Endometrial microvascular endothelial cells (primary cell): ENCODE data around the gene PKD2L2. TPM values are rescaled to one million over a fixed set of nuclear protein-coding genes. Genes with fewer than 3 reads are reported as not detected.
"Not testable (repeated sequence)": the region's sequence is repeated elsewhere in the genome, so short reads cannot be mapped to it uniquely, and the experiment has no call there.

Experiments used
- in situ Hi-C: cut with HindIII; loops from 2 replicates; pipeline ENCODE4 v1.10.0; 2017; ENCODE audit warnings: low sequenced_read_pairs, low pct_unique_long_range_greater_than_20kb; ENCODE audit errors: inconsistent ontology term
- total RNA-seq: library from RNA; depleted of rRNA; stranded (reverse); fragments of >200 nt; gene quantifications from one replicate; pipeline ENCODE4 v1.2.3, GENCODE V29; 2015; ENCODE audit errors: inconsistent ontology term

The PKD2L2 gene
- total RNA-seq, 1 donor from 2014 or later: not detected

- in situ Hi-C loops: no loop called here
These were observed 49.5 kb downstream of the PKD2L2 start for GRCh38 chr5:137938751-137939143.

DNA sequence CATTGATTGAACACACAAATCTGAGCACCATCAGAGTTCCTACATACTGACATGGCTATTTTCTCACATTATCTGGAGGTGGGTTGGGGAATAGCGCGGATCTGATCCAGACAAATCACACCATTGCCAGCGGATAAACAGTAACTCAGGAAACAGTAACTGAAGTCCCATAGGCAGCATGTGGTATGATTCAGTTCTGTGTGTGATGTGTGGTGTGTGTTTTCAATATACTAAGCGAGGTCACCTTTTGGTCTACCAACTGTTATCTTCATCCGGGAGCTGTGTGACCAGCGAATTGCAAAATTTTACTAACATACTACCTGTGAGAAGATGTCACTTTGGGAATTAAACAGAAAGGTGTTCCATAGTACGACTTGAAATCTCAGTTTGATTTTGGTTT lies 50.1 kb downstream of the PKD2L2 start:
- in situ Hi-C loops: no loop called here

DNA sequence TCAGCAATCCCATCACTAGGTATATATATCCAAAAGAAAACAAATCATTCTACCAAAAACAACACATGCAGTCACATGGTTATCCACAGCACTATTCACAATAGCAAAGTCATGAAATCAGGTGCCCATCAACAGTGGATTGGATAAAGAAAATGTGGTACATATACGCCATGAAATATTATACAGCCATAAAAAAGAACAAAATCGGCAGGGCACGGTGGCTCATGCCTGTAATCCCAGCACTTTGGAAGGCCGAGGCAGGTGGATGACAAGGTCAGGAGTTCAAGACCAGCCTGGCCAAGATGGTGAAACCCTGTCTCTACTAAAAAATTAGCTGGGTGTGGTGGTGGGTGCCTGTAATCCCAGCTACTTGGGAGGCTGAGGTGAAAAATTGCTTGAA lies 55.0 kb downstream of the PKD2L2 start:
- in situ Hi-C loops: not testable (repeated sequence)

- in situ Hi-C loops: no loop called here
These were observed 56.6 kb downstream of the PKD2L2 start for GRCh38 chr5:137945825-137946224.

DNA sequence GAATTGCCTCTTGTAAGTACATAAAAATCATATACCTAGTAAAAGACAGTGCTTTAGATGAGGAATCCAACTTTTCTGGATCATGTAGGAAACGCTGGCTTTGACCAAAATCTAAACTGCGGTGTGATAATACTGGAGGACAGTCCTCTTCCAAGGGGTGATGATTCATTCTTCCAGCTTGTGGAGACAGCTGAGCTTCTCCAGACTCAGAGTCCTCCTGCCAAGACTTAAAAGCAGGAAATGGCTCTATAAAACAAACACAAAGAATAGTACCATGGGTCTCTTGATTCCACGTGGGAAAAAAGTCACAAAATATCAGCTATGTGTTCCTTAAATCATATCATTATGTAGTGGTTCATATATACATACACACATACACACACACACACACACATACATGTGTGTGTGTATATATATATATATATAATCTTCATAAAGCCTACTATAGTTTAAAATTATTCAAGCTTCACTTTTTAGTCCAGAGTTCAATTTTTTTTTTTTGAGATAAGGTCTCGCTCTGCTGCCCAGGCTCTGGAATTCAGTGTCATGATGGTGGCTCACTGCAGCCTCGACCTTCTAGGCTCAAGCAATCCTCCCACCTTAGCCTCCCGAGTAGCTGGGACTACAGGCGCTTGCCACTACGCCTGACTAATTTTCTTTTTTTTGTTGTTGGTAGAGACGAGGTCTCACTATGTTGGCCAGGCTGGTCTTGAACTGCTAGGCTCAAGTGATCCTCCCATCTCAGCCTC lies 65.0 kb downstream of the PKD2L2 start:
- in situ Hi-C loops: no loop called here

DNA sequence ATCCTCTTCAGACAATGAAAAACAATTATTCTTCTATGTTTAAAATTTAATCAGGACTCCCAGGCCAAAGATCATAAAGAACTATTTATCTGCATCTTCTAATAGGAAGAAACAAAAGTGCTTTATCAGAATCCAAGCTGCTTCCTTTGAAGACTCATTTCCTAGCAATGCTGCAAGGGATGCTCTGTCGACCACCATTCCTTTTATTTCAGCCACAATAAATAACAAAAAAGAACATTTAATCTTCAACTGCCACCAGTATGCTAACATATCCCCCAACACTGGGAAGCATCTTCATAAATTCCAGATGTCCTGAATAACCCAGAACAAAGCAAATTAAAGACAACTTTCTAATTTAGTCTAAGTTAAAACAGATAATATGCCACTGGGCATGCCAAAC lies 68.7 kb downstream of the PKD2L2 start:
- in situ Hi-C loops: no loop called here

DNA sequence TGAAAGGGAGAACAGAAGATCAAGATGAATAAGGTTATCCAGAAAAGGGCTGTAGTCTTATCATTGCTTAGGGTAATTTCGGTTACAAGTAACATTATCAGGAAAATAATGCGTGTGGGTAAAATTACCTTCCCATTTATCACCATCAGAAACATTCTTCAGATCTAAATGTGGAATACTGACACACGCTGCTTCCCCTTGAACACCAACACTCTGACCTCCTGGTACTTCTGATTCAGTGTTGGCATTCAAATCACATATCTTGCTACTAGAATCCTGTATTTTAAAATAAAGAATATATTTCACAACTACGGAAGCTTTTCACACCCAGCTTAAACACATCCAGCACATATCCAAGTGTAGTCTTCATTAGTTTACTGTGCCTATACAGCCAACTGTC lies 70.2 kb downstream of the PKD2L2 start:
- in situ Hi-C loops: no loop called here

GRCh38 chr5:137960141-137960540 lies 70.9 kb downstream of the PKD2L2 start:
- in situ Hi-C loops: no loop called here

DNA sequence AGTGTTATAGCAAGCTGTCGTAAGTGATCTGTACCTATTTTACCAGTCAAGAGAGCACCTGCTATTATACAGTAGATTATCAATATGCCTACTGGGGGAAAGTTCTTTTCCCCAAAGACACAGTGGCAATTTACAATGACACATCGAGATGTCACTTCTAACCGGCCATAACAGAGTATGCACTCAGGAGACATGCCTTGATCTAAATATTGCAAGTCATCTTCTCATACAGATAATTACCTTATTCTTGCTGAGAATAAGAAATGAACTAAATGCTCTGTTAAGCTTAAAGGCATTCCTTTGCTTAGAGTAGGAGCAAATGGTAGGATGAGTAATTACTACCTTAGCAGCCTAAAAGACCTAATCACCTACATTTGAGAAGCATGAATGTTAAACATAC lies 71.6 kb downstream of the PKD2L2 start:
- in situ Hi-C loops: no loop called here

- in situ Hi-C loops: not testable (repeated sequence)
These were observed 81.1 kb downstream of the PKD2L2 start for GRCh38 chr5:137970384-137970783.

DNA sequence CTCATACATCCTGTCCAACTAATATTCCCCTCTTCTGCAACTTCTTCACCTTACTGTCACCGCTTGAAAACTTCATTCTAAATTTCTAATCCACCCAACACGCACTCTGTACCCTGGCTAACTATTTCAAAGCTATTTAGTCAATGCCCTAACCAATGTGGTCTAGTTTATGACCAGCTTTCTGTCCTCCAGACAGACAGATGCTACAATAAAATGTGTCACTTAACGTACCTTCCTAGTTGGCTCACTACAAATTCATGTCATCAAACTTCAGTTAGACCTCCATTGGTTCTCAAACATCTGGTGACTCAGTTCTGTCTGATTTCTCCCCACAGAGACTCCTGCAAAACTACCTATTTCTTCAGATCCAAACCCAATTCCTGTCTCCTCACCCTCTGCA lies 86.0 kb downstream of the PKD2L2 start:
- in situ Hi-C loops: no loop called here

DNA sequence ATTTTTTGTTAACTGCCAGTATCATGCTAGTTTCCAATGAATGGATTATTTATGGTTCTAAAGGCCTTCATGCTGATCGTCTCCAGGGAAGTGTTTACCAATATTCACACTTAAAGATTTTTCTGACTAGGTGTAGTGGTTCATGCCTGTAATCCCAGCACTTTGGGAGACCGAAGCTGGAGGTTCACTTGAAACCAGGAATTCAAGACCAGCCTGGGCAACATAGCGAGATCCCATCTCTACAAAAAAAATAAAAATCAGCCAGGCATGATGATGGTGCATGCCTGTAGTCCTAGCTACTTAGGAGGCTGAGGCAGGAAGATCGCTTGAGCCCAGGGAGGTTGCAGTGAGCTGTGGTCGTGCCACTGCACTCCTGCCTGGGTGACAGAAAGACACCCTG lies 100.2 kb downstream of the PKD2L2 start:
- in situ Hi-C loops: no loop called here

Other genes starting within 250 kb of the PKD2L2 start
- gene KLHL3, start 153.4 kb upstream of the PKD2L2 start, total RNA-seq: 1.6 TPM
- gene HNRNPA0, start 135.1 kb upstream of the PKD2L2 start, total RNA-seq: 6.4 TPM
- gene MYOT, start 21.6 kb upstream of the PKD2L2 start, total RNA-seq: not detected
- gene FAM13B, start 143.6 kb downstream of the PKD2L2 start, total RNA-seq: 6.4 TPM
- not detected for gene WNT8A, start 194.6 kb downstream of the PKD2L2 start, total RNA-seq
- gene NME5, start 250.0 kb downstream of the PKD2L2 start, total RNA-seq: 1.5 TPM